BJ (cell line): Measurements from ENCODE around the gene ZFPL1. TPM values are rescaled to one million over a fixed set of nuclear protein-coding genes. Genes with fewer than 3 reads are reported as not detected.

ENCODE experiments used
- CTCF ChIA-PET: fragments of 350-600 bp; formaldehyde crosslinking; extraction: SDS; loops from one replicate; lab custom pipeline; 2021; ENCODE audit warnings: antibody characterized with exemption, inconsistent platforms; lab: Yijun Ruan, JAX
- POLR2A ChIA-PET: fragments of 300-600 bp; sonication (Branson Sonifier 250); formaldehyde crosslinking; extraction: SDS; loops from one replicate; lab custom pipeline; 2021; ENCODE audit warnings: antibody characterized with exemption; lab: Charles Lee
- DNase-seq: peaks from one replicate; pipeline ENCODE4 v3.0.0-alpha.2; 2011; ENCODE audit warnings: low read depth
- H3K27me3 ChIP-seq: 2 replicates; pipeline ENCODE4 v1.6.0; 2011; ENCODE audit warnings: low read length; ENCODE audit not compliant: control insufficient read depth, insufficient read depth
- H3K36me3 ChIP-seq: 2 replicates; pipeline ENCODE4 v1.5.1; 2011; ENCODE audit warnings: low read length; ENCODE audit not compliant: control insufficient read depth, insufficient read depth
- H3K4me3 ChIP-seq: 2 replicates; pipeline ENCODE4 v1.5.1; 2011; ENCODE audit warnings: low read depth, mild to moderate bottlenecking, control low read depth, low read length
- polyA plus RNA-seq: library from polyadenylated mRNA; depleted of rRNA; stranded (reverse); fragments of >200 nt; gene quantifications from 2 replicates; pipeline ENCODE4 v1.2.3, GENCODE V29; 2011
- TF ChIP-seq, protein P1 (sequence below): IDR thresholded peaks from 2 replicates; pipeline ENCODE4 v1.5.1; 2011; ENCODE audit warnings: low read depth, mild to moderate bottlenecking, control low read depth, inconsistent platforms, low read length, moderate library complexity; ENCODE audit not compliant: insufficient read depth

ZFPL1 gene
- polyA plus RNA-seq, 1 experiment = 91.8 TPM

DNA sequence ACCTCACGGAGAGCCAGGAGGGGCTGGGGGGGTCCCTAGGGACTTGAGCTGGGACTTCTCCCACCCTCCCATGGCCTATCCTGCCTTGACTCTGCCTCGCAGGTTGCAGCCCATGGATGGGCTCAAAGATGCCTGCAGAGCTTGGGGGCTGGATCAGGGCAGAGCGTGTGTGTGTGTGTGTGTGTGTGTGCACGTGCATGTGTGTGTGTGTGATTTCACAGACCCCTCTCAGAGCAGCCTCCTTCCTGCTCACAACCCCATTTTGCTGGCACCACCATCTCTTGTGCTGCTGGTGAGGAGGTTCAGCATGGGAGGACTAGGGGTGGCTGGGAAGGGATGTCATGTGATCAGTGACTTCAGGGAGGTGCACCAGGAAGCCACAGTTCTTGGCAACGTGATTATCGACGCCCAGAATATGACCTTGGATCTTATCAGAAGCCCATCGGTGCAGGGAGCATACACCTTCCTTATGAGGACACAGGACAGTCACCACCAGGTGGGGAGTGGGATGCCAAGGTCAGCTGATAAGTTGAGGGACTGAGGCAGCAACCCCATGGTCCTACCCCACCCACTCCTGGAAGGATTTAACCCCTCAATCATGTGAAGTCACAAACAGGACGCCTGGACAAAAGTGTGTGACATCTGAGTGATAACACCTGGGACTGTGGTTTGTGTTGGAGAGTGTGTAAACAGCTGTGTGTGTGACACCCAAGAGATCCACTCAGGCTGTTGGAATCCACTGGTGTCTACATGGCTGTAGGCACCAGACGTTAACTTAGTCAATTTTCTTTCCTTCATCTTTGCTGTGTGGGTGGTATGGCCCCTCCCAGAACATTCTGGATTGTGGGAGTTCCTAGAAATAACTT, 23.8 kb upstream of the ZFPL1 start:
- POLR2A ChIA-PET = no interaction called here
- DNase-seq = no peak
- TF ChIP-seq, protein P1, sequence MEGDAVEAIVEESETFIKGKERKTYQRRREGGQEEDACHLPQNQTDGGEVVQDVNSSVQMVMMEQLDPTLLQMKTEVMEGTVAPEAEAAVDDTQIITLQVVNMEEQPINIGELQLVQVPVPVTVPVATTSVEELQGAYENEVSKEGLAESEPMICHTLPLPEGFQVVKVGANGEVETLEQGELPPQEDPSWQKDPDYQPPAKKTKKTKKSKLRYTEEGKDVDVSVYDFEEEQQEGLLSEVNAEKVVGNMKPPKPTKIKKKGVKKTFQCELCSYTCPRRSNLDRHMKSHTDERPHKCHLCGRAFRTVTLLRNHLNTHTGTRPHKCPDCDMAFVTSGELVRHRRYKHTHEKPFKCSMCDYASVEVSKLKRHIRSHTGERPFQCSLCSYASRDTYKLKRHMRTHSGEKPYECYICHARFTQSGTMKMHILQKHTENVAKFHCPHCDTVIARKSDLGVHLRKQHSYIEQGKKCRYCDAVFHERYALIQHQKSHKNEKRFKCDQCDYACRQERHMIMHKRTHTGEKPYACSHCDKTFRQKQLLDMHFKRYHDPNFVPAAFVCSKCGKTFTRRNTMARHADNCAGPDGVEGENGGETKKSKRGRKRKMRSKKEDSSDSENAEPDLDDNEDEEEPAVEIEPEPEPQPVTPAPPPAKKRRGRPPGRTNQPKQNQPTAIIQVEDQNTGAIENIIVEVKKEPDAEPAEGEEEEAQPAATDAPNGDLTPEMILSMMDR = no peak
- no peaks in the 10 kb centered on the region for H3K36me3 ChIP-seq
- H3K27me3 ChIP-seq = no peaks in the 10 kb centered on the region
- no peak overlapping the region for H3K4me3 ChIP-seq
- CTCF ChIA-PET = interaction anchor here (0.7 to 1.2 kb wide), 2 partner anchors 11 to 13 kb away, joined by 3 read pairs; no protein-coding TSS in a partner anchor

DNA sequence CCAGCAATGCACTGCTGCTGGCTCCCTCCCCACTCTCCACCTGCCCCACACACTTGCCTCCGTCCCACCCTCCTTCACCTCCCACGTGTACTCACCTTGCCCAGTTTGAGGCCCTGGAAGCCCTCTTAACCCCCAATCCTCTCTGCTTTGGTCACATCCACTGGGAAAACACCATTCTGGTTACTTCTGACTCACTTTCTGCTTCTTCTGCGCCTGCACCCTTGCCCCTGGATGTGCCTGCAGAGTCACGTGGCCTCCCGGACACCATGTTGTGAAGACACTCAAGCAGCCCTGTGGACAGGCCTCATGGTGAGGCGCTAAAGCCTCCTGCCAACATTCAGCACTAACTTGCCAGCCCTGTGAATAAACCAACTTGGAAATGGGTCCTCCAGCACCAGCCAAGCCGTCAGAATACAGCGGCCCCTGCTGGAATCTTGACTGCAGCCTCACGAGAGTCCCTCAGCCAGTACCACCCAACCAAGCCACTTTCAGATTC, 23.1 kb upstream of the ZFPL1 start:
- Histone ChIP-seq H3K4me3 (no peak overlapping the region), H3K36me3 (no peaks in the 10 kb centered on the region), H3K27me3 (no peaks in the 10 kb centered on the region)
- POLR2A ChIA-PET = no interaction called here
- DNase-seq = no peak
- TF ChIP-seq, protein P1 = peak; percentile 32; the same call in 1 of the 2 replicates
- CTCF ChIA-PET = no interaction called here

DNA sequence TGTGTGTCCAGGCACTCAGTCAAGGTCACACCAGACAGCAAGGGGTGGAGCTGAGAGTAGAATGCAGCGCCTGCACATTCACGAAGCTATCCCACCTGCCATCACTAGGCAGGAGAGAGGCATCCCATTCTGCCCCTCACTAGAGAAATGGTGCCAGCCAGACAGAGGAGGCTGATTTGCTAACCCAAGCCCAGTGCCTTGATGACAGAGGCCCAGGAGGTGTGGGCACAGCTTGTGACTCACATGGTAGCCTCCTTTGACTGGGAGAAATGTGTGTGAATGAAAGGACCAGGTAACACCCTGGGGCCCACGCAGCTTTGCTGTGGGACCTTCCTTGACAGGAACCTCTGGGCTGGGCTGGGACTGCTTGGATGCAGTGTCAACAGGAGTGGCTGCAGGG, 20.5 kb upstream of the ZFPL1 start:
- no peak overlapping the region for H3K4me3 ChIP-seq
- TF ChIP-seq, protein P1 = no peak
- DNase-seq = no peak
- POLR2A ChIA-PET = no interaction called here
- CTCF ChIA-PET = interaction anchor here (2.3 kb wide), 1 partner anchor 10 kb away, joined by 7 read pairs; no protein-coding TSS in a partner anchor
- H3K27me3 ChIP-seq = no peaks in the 10 kb centered on the region
- no peaks in the 10 kb centered on the region for H3K36me3 ChIP-seq

DNA sequence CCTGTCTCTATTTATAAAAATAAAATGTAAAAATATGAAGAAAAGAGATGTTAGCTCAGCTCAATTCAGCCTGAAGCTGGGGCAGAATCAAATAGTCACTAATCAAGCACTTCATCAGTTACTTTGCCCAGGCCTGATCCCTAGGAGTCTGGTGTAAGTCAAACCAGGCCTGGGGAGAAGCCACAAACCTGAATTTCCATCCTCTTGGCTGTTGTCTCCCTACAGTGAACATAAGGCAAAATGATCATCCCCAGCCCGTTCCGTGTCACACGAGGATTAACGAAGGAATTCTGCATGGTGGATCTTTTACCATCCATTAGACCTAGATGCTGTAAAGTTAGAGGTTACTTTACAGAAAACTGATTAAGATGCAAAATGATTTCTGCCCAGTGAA, 19.2 kb upstream of the ZFPL1 start:
- TF ChIP-seq, protein P1 = no peak
- DNase-seq = no peak
- POLR2A ChIA-PET = no interaction called here
- no peak overlapping the region for H3K4me3 ChIP-seq
- CTCF ChIA-PET = interaction anchor here (2.3 kb wide), 1 partner anchor 8 kb away, joined by 7 read pairs; no protein-coding TSS in a partner anchor
- H3K36me3 ChIP-seq = no peaks in the 10 kb centered on the region
- no peaks in the 10 kb centered on the region for H3K27me3 ChIP-seq

DNA sequence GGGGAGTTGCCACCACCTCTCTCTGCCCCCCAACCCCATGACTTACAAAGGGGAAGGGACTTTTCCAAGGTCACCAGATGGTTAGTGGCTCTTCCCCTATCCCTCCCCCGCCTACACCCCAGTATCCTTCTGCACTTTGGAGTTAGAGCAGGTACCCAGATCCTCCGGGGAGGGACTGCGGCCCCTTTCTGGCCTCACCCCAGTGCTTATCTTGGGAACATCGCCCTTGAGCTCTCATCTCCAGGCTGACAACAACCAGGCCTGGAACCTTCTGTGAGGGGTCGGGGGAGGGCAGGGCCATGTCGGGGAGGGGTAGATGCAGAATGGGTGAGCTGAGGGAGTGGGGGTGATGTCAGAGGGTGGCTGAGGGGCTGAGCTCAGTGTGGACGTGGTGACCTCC, 18.2 kb upstream of the ZFPL1 start:
- H3K27me3 ChIP-seq = no peaks in the 10 kb centered on the region
- ChIA-PET POLR2A (no interaction called here), CTCF (interaction anchor here (1.5 to 1.7 kb wide), 2 partner anchors 10 to 52 kb away, joined by 5 to 6 read pairs; partner anchors contain the start of gene ARL2)
- DNase-seq = no peak
- no peaks in the 10 kb centered on the region for H3K36me3 ChIP-seq
- TF ChIP-seq, protein P1 = no peak
- no peak overlapping the region for H3K4me3 ChIP-seq
